Panc1 (cell line): ENCODE measurements around the gene DEDD. TPM values are rescaled to one million over a fixed set of nuclear protein-coding genes. Genes with fewer than 3 reads are reported as not detected.

Experiments used
- ATAC-seq: fragments of 200-7000 bp; cut with Tn5 transposase; 2 replicates; pipeline ENCODE4 v1.9.1; 2020; ENCODE audit warnings: mild to moderate bottlenecking, moderate library complexity
- BruUV-seq: library from RNA; stranded (reverse); fragments of 400-500 nt; replicated peaks from 2 replicates; lab custom pipeline; 2021; lab: Mats Ljungman, UMichigan
- CTCF ChIA-PET: fragments of 300-600 bp; sonication (Branson Sonifier 250); formaldehyde crosslinking; loops from one replicate; lab custom pipeline; 2022; ENCODE audit warnings: antibody characterized with exemption; lab: Charles Lee
- POLR2A ChIA-PET: fragments of 300-600 bp; sonication (Branson Sonifier 250); formaldehyde crosslinking; loops from one replicate; lab custom pipeline; 2022; ENCODE audit warnings: antibody characterized with exemption; lab: Charles Lee
- DNase-seq: peaks from one replicate; pipeline ENCODE4 v3.0.0-alpha.2; 2010; ENCODE audit warnings: low read depth, low spot score
- H3K27ac ChIP-seq: 2 replicates; pipeline ENCODE4 v1.5.1; 2011; ENCODE audit warnings: mild to moderate bottlenecking, low read length, inconsistent platforms
- H3K27me3 ChIP-seq: fragments of 200-500 bp; sonication (Bioruptor generic); 2 replicates; pipeline ENCODE4 v1.6.0; 2014; ENCODE audit warnings: low read length, inconsistent platforms; ENCODE audit not compliant: control insufficient read depth, insufficient read depth
- H3K36me3 ChIP-seq: fragments of 200-500 bp; sonication (Bioruptor generic); 2 replicates; pipeline ENCODE4 v1.5.1; 2014; ENCODE audit warnings: inconsistent platforms, mild to moderate bottlenecking, low read length, moderate library complexity; ENCODE audit not compliant: control insufficient read depth, insufficient read depth
- H3K4me1 ChIP-seq: 2 replicates; pipeline ENCODE4 v1.5.1; 2011; ENCODE audit warnings: inconsistent platforms, mild to moderate bottlenecking, low read length, moderate library complexity; ENCODE audit not compliant: control insufficient read depth, insufficient read depth
- H3K4me3 ChIP-seq, 2 experiments: 2 replicates each; pipeline ENCODE4 v1.5.1; 2011 to 2012; ENCODE audit warnings: low read depth in 2 of 2, low read length in 2 of 2, mild to moderate bottlenecking in 2 of 2, inconsistent platforms in 1 of 2, moderate library complexity in 1 of 2
- H3K9me3 ChIP-seq: fragments of 200-500 bp; sonication (Bioruptor generic); 2 replicates; pipeline ENCODE4 v1.5.1; 2014; ENCODE audit warnings: low read depth, mild to moderate bottlenecking, inconsistent platforms, low read length, moderate library complexity; ENCODE audit not compliant: control insufficient read depth, insufficient read depth
- CTCF ChIP-seq: fragments of 450-650 bp; IDR thresholded peaks from 2 replicates; pipeline ENCODE4 v1.5.1; 2017; ENCODE audit warnings: mild to moderate bottlenecking
- POLR2AphosphoS5 ChIP-seq: IDR thresholded peaks from 2 replicates; pipeline ENCODE4 v1.6.1; 2012; ENCODE audit warnings: mild to moderate bottlenecking, low read depth, low read length, moderate library complexity
- SIN3A ChIP-seq: IDR thresholded peaks from 2 replicates; pipeline ENCODE4 v1.6.1; 2012; ENCODE audit warnings: low read depth, mild to moderate bottlenecking, low read length, moderate library complexity, borderline replicate concordance; ENCODE audit not compliant: insufficient read depth
- TCF7L2 ChIP-seq: IDR thresholded peaks from 2 replicates; pipeline ENCODE4 v1.6.1; 2011; ENCODE audit warnings: mild to moderate bottlenecking, low read depth, low read length, inconsistent platforms
- in situ Hi-C: cut with HindIII; loops from 2 replicates; pipeline ENCODE4 v1.10.0; 2016; ENCODE audit warnings: low sequenced_read_pairs, low pct_unique_long_range_greater_than_20kb
- intact Hi-C: fragments of 100-400 bp; cut with micrococcal nuclease; formaldehyde crosslinking; loops from one replicate; pipeline ENCODE4 v1.10.0; 2022; ENCODE audit not compliant: unreplicated experiment
- total RNA-seq: library from RNA; stranded (reverse); gene quantifications from one replicate; pipeline ENCODE4 v1.2.1, GENCODE V29; 2021; ENCODE audit not compliant: unreplicated experiment
- TF ChIP-seq, protein P1 (sequence below), 2 experiments: IDR thresholded peaks; 2 replicates each; pipeline ENCODE4 v1.6.1; 2011 to 2012; ENCODE audit warnings: low read depth in 2 of 2, control low read depth in 1 of 2, low read length in 1 of 2, mild to moderate bottlenecking in 1 of 2, moderate library complexity in 1 of 2; ENCODE audit not compliant: insufficient read depth in 1 of 2

The DEDD gene
- total RNA-seq, 1 experiment from 2014 or later = 42.5 TPM

GRCh38 chr1:161091796-161092507, 40.5 kb downstream of the DEDD start:
- Histone ChIP-seq H3K4me1 (no peaks in the 10 kb centered on the region), H3K27me3 (no peaks in the 10 kb centered on the region), H3K27ac (no peak overlapping the region), H3K9me3 (no peaks in the 10 kb centered on the region), H3K36me3 (no peaks in the 10 kb centered on the region), H3K4me3 (no peak overlapping the region)
- DNase-seq (no peak), ATAC-seq (no peak)
- intact Hi-C loops = no loop called here
- ChIA-PET POLR2A (no interaction called here), CTCF (interaction anchor here (1.1 kb wide), 1 partner anchor 50 kb away, joined by 4 read pairs; no protein-coding TSS in a partner anchor)
- in situ Hi-C loops = no loop called here
- no peak for TF ChIP-seq CTCF
- no peak for TF ChIP-seq SIN3A
- TF ChIP-seq, protein P1, sequence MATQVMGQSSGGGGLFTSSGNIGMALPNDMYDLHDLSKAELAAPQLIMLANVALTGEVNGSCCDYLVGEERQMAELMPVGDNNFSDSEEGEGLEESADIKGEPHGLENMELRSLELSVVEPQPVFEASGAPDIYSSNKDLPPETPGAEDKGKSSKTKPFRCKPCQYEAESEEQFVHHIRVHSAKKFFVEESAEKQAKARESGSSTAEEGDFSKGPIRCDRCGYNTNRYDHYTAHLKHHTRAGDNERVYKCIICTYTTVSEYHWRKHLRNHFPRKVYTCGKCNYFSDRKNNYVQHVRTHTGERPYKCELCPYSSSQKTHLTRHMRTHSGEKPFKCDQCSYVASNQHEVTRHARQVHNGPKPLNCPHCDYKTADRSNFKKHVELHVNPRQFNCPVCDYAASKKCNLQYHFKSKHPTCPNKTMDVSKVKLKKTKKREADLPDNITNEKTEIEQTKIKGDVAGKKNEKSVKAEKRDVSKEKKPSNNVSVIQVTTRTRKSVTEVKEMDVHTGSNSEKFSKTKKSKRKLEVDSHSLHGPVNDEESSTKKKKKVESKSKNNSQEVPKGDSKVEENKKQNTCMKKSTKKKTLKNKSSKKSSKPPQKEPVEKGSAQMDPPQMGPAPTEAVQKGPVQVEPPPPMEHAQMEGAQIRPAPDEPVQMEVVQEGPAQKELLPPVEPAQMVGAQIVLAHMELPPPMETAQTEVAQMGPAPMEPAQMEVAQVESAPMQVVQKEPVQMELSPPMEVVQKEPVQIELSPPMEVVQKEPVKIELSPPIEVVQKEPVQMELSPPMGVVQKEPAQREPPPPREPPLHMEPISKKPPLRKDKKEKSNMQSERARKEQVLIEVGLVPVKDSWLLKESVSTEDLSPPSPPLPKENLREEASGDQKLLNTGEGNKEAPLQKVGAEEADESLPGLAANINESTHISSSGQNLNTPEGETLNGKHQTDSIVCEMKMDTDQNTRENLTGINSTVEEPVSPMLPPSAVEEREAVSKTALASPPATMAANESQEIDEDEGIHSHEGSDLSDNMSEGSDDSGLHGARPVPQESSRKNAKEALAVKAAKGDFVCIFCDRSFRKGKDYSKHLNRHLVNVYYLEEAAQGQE (IDR thresholded peaks at IDR 0.05; ENCODE audit: insufficient read depth in 1 of 2, low read depth in 2 of 2, low read length in 1 of 2) = no peak
- TF ChIP-seq POLR2AphosphoS5 = no peak
- TF ChIP-seq TCF7L2 = no peak
- no TSS peak for BruUV-seq

- in situ Hi-C loops (no loop called here), intact Hi-C loops (no loop called here)
- no peaks in the 10 kb centered on the region for H3K27me3 ChIP-seq
- POLR2A ChIA-PET = interaction anchor here (0.6 kb wide), 1 partner anchor 876 kb away, joined by 3 read pairs; no protein-coding TSS in a partner anchor
- ATAC-seq (no peak), DNase-seq (no peak)
- no peaks in the 10 kb centered on the region for H3K9me3 ChIP-seq
- CTCF ChIA-PET = no interaction called here
- no peak overlapping the region for H3K4me3 ChIP-seq
- no peaks in the 10 kb centered on the region for H3K4me1 ChIP-seq
- TF ChIP-seq TCF7L2 (no peak), POLR2AphosphoS5 (no peak), SIN3A (no peak), CTCF (no peak)
- TF ChIP-seq, protein P1 (IDR thresholded peaks at IDR 0.05; ENCODE audit: insufficient read depth in 1 of 2, low read depth in 2 of 2, low read length in 1 of 2) = no peak
- no peak overlapping the region for H3K27ac ChIP-seq
- no TSS peak for BruUV-seq
- H3K36me3 ChIP-seq = no peaks in the 10 kb centered on the region
Measured at GRCh38 chr1:161091093-161091492, 41.4 kb downstream of the DEDD start.
